Right hindlimb (tissue), 1 donor: ENCODE measurements around the gene RNF180.
"Not testable (repeated sequence)": the region's sequence is repeated elsewhere in the genome, so short reads cannot be mapped to it uniquely, and the experiment has no call there.

Experiments
- DNase-seq: peaks from one replicate; pipeline ENCODE4 v3.0.0-alpha.2; 2018

The RNF180 gene

DNA sequence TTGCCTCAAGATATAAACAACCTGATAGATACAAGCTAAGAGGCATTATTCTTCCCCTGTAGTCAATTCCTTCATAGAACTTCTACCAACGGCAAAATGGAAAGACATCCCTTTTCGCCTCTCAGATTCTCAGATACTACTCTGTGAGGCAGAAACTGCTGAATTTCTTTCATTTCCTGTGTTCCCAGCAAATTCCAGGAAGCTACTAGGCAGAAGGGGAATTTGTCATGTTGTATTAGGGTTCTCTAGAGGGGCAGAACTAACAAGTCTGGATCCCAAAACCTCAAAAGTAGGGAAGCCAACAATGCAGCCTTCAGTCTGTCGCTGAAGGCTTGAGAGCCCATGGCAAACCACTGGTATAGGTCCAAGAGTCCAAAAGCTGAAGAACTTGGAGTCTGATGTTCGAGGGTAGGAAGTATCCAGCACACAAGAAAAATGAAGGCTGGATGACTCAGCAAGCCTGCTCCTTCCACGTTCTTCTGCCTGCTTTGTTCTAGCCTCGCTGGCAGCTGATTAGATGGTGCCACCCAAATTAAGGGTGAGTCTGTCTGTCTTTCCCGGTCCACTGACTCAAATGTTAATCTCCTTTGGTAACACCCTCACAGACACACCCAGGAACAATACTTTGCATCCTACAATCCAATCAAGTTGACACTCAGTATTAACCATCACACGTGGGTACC lies 15.2 kb downstream of the RNF180 start:
- no peak for DNase-seq

DNA sequence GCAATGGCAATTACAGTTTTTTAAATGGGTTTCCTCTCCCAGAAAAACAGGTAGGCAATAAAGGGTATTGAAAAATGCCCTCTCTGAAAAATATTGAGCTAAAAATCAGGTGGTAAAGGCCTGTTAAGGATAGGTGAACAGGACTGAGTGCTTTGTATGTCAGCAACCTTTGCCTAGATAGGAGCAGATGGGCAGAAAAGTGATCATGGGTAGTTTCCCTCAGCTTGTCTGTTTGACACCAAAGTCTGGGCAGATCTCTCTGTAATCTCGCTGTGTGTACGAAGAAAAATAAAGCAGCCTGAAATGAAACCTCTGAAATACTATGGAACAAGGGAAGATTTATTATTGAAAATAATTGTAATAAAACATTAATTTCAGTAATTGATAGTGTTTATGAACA lies 15.8 kb downstream of the RNF180 start:
- DNase-seq, result no peak

DNA sequence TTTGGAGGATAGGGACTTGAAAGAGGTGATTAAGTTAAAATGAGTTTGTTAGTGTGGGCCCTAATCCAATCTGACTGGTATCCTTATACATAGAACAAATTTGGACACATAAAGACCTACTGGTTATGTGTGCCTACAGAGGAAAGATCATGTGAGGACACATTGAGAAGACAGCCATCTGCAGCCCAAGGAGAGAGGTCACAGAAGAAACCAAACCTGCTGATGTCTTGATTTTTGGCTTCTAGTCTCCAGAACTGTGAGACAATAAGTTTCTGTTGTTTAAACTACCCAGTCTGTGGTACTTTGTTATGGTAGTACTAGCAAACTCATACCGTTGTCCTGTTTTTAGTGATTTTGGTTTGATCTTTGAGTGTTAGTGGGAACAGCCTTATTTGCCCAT lies 18.3 kb downstream of the RNF180 start:
- no peak for DNase-seq

DNA sequence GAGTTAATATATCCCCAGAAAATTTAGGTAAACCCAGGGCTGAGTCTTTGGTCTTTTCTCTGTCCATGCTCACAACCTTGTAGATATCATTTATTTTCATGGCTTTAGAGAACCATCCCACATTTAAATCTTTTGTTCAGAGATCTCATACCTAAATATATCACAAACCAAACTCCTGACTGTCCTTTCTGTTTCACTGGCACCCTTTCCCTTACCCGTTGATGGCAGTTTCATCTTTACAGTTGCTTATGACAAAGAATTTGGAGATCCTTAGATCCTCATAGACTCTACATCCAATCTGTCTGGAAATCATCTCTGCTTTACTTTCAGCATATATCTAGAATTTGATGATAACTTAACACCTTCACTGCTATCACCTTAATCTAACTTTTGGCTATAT lies 19.2 kb downstream of the RNF180 start:
- DNase-seq, result no peak

GRCh38 chr5:64188776-64189175 lies 23.1 kb downstream of the RNF180 start:
- DNase-seq, result no peak

GRCh38 chr5:64190562-64191306 lies 25.1 kb downstream of the RNF180 start:
- no peak for DNase-seq

GRCh38 chr5:64195981-64196380 lies 30.3 kb downstream of the RNF180 start:
- DNase-seq, result no peak

GRCh38 chr5:64199425-64199824 lies 33.8 kb downstream of the RNF180 start:
- DNase-seq, result no peak

GRCh38 chr5:64201996-64202395 lies 36.4 kb downstream of the RNF180 start:
- DNase-seq, result no peak

DNA sequence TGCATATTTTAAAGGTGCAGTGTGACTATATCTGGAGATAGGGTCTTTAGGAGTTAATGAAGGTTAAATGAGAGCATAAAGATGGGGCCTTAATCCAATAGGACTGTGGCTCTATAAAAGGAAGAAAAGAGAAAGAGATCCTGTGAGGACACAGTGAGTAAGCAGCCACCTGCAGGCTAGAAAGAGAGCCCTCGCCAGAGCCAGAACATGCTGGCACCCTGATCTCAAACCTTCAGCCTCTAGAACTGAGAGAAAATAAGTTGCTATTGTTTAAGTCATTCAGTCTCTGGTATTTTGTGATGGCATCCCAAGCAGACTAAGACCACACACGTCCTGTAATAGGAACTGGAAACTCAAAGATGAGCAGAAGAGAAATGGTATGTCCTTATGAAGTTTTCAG lies 41.0 kb downstream of the RNF180 start:
- no peak for DNase-seq

GRCh38 chr5:64207978-64208377 lies 42.3 kb downstream of the RNF180 start:
- no peak for DNase-seq

- no peak for DNase-seq
Observed at GRCh38 chr5:64209353-64209752, 43.7 kb downstream of the RNF180 start.

DNA sequence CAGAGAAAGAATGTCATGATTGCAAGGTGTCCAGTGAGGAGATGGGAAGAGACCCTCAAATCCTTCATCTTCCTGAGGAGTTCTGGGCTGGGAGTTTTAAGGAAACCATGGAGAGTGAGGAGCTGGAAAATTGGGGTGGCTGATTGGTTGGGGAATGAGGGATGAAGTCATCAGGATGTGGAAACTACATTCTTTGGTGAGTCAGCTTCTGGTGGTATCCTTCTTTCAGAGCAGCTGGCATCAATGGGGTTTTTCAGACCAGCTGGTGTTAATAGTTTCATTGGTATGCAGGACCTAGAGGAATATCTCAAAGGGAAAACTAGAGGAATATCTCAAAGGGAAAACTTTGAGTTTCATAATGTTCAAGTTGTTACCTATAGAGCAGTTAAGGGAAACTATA lies 45.2 kb downstream of the RNF180 start:
- peak; percentile 25 for DNase-seq

GRCh38 chr5:64213011-64213410 lies 47.4 kb downstream of the RNF180 start:
- no peak for DNase-seq

DNA sequence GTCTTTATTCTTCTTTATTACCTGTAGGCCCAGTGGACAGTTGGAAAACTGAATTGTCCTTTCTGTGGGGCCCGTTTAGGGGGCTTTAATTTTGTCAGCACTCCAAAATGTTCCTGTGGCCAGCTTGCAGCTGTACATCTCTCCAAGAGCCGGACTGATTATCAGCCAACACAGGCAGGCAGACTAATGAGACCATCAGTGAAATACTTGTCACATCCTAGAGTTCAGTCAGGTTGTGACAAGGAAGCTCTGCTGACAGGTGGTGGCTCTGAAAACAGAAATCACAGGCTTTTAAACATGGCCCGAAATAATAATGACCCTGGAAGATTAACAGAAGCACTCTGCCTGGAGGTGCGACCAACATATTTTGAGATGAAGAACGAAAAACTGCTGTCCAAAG lies 47.9 kb downstream of the RNF180 start:
- DNase-seq, result no peak

- no peak for DNase-seq
Observed at GRCh38 chr5:64214132-64214531, 48.5 kb downstream of the RNF180 start.

- no peak for DNase-seq
Observed at GRCh38 chr5:64221911-64222310, 56.3 kb downstream of the RNF180 start.

DNA sequence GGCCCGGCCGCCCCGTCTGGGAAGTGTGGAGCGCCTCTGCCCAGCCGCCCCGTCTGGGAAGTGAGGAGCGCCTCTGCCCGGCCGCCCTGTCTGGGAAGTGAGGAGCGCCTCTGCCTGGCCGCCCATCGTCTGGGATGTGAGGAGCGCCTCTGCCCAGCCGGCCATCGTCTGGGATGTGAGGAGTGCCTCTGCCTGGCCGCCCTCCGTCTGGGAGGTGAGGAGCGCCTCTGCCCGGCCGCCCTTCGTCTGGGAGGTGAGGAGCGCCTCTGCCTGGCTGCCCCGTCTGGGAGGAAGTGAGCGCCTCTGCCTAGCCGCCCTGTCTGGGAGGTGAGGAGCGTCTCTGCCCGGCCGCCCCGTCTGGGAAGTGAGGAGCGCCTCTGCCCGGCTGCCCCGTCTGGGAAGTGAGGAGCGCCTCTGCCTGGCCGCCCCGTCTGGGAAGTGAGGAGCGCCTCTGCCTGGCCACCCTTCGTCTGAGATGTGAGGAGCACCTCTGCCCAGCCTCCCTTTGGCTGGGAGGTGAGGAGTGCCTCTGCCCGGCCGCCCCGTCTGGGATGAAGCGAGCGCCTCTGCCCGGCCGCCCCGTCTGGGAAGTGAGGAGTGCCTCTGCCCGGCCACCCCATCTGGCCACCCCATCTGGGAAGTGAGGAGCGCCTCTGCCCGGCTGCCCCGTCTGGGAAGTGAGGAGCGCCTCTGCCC lies 59.8 kb downstream of the RNF180 start:
- not testable (repeated sequence) for DNase-seq

DNA sequence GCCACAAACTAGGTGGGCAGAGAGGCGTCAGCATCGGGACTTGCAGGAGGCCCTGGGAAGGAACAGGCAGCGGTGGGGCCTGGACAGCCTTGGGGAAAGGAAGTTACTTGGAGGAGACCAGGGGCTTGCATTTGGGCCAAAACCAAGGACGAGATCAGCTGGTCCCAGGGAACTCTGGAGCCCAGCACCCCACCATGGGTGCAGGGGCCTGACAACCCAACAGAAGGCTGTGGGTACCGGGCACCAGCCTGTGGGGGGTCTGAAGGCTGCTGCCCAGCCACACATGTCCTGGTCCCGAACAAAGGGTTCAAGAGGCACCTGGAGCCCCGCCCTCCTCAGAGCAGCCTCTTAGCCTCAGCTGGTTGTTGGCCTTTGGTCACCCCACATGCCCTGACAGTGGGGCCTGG lies 61.5 kb downstream of the RNF180 start:
- not testable (repeated sequence) for DNase-seq

GRCh38 chr5:64229163-64229774 lies 63.6 kb downstream of the RNF180 start:
- no peak for DNase-seq

GRCh38 chr5:64260756-64261155 lies 95.1 kb downstream of the RNF180 start:
- no peak for DNase-seq

GRCh38 chr5:64269164-64269563 lies 103.5 kb downstream of the RNF180 start:
- no peak for DNase-seq

DNA sequence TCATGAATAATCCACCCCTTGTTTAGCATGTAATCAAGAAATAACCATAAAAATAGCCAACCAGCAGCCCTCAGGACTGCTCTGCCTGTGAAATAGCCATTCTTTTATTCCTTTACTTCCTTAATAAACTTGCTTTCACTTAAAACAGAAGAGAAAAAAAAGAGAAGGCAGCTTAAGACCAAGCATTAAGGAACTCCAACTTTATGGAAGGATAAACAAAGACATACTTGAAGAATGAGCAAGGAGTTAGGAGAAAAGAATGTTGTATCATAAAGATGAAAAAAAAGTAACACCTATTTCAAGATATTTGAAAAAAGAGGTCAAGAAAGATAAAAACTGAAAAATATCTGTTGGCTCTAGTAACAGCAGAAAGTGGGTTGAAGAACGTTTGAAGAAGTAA lies 107.6 kb downstream of the RNF180 start:
- no peak for DNase-seq
